Measurements from ENCODE around the gene SPNS2.

DNA sequence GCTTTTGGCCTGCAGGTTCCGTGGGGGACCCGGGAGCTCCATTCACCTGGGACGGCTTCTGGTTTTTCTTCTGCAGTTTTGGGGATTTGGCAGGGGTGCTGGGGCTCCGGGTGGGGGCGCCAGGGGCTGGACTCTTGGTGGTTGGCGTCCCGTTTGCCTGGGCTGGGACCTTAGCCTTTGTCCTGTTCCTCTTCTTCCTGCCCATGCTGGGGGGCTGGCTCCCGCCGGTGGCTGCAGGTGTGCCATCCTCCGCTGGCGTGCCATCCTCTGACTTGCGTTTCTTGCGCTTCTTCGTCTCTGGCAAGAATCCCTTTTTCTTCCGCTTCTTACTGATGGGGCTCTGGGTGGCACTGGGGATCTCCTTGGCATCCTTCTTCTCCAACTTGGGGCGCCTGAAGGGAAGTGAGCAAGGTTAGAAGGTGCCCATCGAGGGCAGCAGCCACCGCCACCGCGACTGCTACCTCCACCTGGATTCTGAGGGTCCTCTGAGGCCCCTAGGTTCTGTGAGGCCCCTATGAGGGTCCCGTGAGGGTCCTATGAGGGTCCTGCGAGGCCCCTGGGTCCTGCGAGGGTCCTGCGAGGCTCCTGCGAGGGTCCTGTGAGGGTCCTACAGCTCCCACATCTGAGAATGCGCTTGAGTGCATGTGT lies 41.0 kb downstream of the SPNS2 start:
- TF ChIP-seq, protein P1, sequence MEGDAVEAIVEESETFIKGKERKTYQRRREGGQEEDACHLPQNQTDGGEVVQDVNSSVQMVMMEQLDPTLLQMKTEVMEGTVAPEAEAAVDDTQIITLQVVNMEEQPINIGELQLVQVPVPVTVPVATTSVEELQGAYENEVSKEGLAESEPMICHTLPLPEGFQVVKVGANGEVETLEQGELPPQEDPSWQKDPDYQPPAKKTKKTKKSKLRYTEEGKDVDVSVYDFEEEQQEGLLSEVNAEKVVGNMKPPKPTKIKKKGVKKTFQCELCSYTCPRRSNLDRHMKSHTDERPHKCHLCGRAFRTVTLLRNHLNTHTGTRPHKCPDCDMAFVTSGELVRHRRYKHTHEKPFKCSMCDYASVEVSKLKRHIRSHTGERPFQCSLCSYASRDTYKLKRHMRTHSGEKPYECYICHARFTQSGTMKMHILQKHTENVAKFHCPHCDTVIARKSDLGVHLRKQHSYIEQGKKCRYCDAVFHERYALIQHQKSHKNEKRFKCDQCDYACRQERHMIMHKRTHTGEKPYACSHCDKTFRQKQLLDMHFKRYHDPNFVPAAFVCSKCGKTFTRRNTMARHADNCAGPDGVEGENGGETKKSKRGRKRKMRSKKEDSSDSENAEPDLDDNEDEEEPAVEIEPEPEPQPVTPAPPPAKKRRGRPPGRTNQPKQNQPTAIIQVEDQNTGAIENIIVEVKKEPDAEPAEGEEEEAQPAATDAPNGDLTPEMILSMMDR (IDR thresholded peaks at IDR 0.05), result no peak
- TF ChIP-seq POLR2AphosphoS5 (IDR thresholded peaks at IDR 0.05), result no peak

Measured in upper lobe of left lung (tissue), 4 donors.